ENCODE data around the gene SEMG1.

Gene SEMG1, protein sequence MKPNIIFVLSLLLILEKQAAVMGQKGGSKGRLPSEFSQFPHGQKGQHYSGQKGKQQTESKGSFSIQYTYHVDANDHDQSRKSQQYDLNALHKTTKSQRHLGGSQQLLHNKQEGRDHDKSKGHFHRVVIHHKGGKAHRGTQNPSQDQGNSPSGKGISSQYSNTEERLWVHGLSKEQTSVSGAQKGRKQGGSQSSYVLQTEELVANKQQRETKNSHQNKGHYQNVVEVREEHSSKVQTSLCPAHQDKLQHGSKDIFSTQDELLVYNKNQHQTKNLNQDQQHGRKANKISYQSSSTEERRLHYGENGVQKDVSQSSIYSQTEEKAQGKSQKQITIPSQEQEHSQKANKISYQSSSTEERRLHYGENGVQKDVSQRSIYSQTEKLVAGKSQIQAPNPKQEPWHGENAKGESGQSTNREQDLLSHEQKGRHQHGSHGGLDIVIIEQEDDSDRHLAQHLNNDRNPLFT

GRCh38 chr20:45206725-45207124 is at the start of gene SEMG1:
TSS of gene SEMG1 (plus strand) at chr20:45207033. CDS start at chr20:45207054, 21 bp downstream.
- no peak for DNase-seq (ENCODE audit: low spot score)

DNA sequence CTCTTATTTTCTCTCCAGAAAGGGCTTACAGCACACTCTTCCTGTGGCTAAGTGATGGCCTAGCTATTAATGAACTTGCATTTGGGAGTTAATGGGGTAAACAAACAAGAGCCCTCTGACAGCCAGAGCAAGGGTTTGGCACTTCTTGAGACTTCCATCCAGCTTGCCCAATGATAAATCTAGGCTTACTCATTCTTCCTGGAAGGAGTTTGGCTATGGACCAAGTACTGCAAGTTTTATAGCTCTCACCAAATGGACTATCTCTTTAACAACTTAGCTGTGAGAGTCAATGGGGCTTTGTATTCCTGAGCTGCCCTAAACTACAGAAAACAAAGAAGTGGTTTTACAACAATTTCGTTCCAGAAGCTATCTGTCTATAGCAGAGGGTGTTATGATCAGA is 48.9 kb upstream of the SEMG1 start:
- DNase-seq (ENCODE audit: low spot score) = no peak

DNA sequence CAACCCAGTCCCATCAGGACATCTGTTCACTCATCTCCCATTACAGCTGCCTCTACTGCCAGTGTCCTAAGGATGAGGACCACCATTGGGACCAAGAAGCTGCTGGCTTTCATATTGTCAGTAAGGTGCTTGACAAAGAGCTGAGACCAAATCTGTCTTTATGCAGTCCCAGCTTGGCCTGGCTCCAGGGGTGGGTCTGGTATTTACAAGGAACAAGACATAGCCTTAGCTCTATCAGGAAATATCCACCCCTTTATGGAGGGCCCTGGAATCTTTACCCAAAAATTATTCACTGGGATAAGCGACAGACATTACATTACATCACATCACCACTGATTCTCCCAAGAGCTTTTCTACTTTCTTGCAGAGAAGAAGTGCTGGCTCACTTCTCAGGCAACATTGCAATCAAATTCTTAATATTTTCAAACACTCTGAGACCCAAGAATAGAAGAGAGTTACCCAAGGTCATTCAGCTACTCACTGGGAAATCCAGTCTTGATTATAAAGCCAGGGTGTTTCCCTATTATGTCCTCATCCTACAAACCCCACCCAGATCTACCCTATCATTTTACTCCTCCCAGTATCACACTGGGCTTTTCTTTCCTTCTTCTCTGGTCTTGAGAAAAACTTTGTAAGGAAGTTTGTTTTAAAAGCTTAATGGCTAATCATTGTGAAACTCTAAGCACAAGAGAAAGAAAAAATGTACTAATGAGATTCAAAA is 43.6 kb upstream of the SEMG1 start:
- no peak for DNase-seq (ENCODE audit: low spot score)

- DNase-seq (ENCODE audit: low spot score) = no peak
Measured at GRCh38 chr20:45164906-45165305, 41.9 kb upstream of the SEMG1 start.

DNA sequence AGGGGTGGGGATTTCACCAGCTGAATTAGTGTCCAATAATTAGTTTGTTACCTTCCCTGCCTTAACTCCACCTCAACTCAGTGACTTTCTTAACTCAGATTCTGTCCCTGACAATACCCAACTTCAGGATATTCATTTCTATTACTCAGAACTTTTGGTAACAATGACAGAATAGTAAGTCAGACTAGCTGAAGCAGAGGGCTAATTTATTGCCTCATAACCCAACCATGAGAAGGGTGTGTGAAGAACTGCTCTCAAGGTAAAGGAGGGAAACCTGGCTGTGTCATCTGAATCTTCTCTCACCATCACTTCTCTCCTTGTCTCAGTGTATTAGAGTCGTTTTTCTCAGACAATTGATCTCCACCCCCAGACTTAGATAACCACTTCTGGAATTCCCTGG is 33.3 kb upstream of the SEMG1 start:
- DNase-seq (ENCODE audit: low spot score) = no peak

DNA sequence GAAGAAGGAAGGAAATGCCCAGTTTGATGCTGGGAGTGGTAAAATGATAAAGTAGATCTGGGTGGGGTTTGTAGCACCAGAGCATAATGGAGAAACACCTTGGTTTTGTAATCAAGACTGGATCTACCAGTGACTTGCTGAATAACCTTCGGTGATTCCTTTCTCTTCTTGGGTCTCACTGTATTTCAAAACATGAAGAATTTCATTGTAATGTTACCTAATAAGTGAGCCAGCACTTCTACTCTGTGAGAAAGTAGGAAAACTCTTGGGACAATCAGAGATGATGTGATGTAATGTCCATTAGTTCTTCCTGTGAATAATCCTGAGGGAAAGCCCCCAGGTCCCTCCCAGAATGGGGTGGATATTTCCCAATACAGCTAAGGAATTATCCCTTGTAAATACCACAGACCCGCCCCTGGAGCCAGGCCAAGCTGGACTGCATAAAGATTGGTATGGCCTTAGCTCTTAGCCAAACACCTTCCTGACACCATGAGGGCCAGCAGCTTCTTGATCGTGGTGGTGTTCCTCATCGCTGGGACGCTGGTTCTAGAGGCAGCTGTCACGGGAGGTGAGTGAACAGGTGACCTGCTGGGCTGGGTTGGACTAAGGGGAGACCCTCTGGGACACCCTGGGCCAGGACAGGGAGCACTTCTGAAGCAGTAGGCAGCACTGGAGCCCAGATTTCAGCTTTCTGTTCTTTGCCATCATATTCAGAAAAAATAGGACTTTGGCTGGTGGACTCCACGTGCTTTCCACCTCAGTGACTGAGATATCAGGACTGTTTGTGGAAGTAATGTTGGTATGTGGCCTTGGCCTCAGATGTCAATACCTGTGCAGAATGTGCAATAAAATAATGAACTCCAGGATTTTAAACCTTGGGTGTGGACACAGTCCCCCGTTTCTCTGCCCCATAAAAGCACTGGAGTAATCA is 32.1 kb upstream of the SEMG1 start, which contains the start of gene PI3:
Gene PI3, plus strand, starts transcription at position 469 of the 931 bp plus-strand sequence. Its CDS starts 21 bp downstream, at position 490.
- DNase-seq (ENCODE audit: low spot score) = no peak

DNA sequence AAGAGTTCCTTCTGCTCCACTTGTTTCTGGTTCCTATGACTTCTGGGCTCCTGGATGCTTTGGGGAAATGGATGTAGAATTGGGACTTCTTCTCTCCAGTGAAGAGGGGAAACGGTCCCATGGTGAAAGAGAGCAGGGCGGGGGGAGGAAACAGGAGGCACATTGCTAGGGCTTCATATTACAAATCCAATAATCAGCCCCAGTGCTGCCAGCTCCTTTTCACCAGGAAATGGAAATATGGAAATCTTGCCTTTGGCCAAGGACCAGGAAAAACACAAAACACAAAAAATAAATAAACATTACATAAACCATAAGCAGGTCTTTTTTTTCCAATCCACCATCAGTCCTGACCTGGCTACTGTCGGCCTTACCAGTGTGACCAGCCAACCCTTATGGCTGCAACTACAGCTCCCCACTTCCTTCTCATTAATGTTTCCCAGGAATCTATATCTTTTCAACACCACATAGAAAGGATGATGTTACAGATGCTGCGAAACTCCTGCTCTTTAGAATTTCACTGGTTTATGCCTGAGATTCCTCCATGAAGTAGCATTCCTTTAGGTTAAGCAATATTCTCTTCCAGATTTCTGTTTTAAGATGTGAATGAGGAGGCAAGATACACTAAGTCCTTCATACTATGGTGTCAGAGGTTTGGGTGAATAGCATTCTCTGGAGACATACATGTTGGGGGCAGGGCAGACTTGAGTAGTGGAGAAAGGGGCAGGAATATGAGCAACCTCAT is 30.1 kb upstream of the SEMG1 start:
- DNase-seq (ENCODE audit: low spot score) = no peak

GRCh38 chr20:45179166-45179565 is 27.7 kb upstream of the SEMG1 start:
- no peak for DNase-seq (ENCODE audit: low spot score)

GRCh38 chr20:45181639-45182038 is 25.2 kb upstream of the SEMG1 start:
- DNase-seq (ENCODE audit: low spot score) = no peak

DNA sequence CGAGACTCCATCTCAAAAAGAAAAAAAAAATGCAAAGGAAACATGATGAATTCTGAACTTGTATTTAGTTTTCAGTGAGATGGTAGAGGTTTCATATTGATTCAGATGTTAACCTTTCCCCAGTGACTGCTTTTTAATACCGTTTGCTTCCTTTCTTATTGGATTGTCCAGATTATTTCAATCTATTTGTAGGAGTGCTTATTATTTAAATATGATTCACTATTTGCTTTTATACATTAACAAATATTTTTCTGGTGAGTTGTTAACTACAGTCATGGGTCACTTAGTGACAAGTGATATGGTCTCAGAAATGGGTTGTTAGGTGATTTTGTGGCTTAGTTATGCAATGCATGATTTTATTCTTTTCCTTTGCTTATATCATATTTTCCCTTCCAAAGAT is 23.7 kb upstream of the SEMG1 start:
- no peak for DNase-seq (ENCODE audit: low spot score)

GRCh38 chr20:45187693-45188092 is 19.1 kb upstream of the SEMG1 start:
- DNase-seq (ENCODE audit: low spot score) = no peak

DNA sequence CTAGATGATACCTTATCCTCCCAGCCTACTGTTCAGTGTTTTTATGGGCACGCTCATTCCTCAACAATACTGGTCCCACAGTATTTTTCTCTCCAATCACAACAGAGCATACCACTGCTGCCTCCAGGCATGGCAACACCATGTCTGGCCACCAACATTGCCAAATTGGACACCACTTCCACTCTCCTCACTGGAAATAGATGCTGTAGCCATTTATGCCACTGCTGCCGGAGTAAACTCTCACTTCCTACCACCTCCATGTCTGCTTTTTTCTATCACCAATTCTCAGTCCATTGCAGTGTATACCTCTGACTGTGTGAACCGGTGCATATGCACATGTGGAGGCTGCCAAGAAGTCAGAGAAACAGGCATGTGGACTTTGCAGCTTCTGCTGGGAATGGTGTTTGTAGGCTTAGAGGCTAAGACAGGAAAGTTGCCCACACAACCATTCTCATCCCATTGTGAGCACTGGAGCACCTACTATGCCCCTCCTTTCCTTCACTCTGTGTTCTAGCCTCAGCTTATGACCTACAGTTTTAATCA is 17.7 kb upstream of the SEMG1 start:
- no peak for DNase-seq (ENCODE audit: low spot score)

DNA sequence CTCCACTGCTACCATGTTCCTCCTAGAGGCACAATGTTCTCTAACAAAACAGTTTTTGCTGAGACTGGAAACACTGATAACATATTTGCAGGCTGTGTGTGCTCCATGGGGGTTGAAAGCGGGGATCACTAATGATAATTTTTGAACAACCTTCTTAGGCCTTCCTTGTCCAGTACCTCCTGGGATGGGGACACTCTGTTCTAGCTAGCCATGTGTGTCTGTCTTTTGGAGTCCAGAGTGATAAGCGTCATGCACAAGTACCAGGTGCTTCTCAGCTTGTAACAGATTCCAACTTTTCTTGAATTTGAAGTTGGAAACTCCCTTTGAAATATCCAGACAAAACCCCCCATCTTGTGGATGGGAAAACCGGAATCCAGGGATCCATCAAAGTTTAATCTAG is 17.0 kb upstream of the SEMG1 start:
- no peak for DNase-seq (ENCODE audit: low spot score)

- no peak for DNase-seq (ENCODE audit: low spot score)
Measured at GRCh38 chr20:45191926-45192325, 14.9 kb upstream of the SEMG1 start.

DNA sequence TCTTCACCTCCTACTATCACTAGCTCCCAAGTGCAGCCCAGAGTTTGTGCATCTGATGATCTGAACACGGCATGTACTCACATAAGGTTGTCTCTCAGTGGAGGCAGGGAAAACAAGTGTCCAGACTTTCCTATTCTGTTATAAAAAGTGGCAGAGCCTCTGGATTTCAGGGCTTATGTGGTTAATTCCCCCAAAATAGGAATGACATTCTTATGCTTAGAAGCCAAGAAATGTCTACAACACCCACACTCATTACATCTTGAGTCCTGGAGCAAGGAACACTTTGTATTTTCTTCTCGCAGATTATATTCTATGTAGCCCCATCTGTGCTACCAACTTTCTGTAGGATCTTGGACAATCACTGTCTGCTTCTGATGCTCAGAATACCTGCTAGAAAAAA is 13.5 kb upstream of the SEMG1 start:
- no peak for DNase-seq (ENCODE audit: low spot score)

DNA sequence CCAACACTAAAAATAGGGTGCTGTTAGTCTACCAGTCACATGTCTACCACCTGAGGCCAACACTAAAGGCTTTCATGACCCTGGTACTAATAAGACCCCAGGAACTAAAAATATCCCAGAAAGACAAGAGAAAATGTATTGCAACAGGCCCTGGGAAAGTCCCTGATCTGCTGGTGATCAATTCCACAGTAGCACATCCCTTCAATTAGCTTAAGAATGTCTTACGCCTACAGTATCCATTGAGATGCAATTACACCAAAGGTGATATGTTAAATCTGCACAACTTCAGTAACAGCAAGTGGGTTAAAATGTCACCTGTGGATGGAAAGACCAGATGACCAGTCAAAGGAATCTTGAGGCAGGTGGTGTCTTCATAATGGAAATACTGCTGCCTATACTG is 3.1 kb downstream of the SEMG1 start:
- DNase-seq (ENCODE audit: low spot score) = no peak

- no peak for DNase-seq (ENCODE audit: low spot score)
Measured at GRCh38 chr20:45211569-45212474, 5.0 kb downstream of the SEMG1 start.

GRCh38 chr20:45212836-45213235 is 6.0 kb downstream of the SEMG1 start:
- DNase-seq (ENCODE audit: low spot score) = no peak

GRCh38 chr20:45218124-45218523 is 11.3 kb downstream of the SEMG1 start:
- DNase-seq (ENCODE audit: low spot score) = no peak

DNA sequence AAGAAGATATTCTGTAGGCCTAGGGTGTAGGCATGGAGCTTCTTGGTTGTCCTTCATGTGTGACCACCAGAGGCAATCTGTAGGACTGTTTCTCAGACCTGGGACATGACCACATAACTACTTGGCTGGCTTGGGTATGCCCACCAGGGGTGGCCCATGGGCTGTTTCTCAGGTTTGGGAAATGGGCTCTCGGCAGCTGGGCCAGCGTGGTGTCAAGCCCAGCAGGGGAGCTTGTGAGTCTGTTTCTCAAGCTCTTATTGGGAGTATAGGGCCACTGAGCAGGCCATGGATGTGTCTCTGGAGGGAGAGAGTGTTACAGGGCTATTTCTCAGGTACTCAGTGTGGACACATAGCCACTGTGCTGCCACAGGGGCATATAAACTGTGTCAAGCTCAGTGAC is 11.8 kb downstream of the SEMG1 start:
- DNase-seq (ENCODE audit: low spot score) = no peak
